ENCODE data around the gene SETD5.
"Not testable (repeated sequence)": the region's sequence is repeated elsewhere in the genome, so short reads cannot be mapped to it uniquely, and the experiment has no call there.

SETD5 gene

DNA sequence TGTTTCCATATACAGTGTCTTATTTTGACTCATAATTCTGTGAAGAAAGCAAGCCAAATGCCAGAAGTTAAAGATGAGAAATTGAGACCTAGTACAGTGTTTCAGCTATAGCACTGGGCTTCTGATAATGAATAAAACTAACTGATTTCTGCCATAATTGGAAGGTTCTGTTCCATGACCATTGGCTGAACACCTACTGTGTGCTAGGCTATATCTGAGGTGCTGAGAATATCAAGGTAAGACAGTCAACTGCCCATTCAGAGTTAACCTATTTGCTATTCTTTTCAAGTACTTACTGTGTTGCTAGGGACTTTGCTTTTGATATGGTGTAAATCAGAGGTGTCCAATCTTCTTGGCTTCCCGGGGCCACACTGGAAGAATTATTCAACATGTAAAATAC lies 82.8 kb downstream of the SETD5 start:
- no peak for DNase-seq (ENCODE audit: insufficient read length, low spot score)
- no peak for TF ChIP-seq POLR2A (IDR thresholded peaks at IDR 0.05; ENCODE audit: low read depth, low read length)
- FAIRE-seq, result no peak

DNA sequence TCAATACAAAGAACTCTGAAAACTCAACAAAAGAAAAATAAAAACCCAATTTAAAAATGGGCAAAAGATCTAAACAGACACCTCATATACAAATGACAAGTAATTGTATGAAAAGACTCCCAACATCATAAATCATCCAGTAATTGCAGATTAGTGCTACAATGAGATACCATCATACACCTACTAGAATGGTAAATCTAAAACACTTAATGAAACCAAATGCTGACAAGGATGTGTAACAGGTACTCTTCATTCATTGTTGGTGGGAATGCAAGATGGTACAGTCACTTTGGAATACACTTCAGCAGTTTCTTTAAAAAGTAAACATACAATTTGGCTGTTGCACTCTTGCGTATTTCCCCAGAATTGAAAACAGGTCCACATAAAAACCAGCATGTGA lies 87.8 kb downstream of the SETD5 start:
- no peak for TF ChIP-seq POLR2A (IDR thresholded peaks at IDR 0.05; ENCODE audit: low read depth, low read length)
- FAIRE-seq, result no peak
- DNase-seq (ENCODE audit: insufficient read length, low spot score), result no peak

DNA sequence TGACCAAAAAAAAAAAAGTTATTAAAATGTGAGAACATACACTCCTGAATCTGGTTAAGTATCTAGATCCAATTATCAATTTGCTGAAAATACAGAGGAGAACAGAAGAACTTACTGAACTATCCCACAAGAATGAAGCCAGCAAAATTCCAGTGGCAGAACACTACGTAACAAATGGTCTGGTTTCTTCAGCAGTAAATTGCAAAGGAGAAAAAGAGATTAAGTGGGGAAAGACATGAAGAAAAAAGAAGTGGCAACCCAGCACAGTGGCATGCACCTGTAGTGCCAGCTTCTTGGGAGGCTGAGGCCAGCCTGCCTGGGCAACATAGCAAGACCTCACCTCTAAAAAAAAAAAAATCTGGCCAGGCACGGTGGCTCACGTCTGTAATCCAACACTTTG lies 94.1 kb downstream of the SETD5 start:
- no peak for TF ChIP-seq POLR2A (IDR thresholded peaks at IDR 0.05; ENCODE audit: low read depth, low read length)
- FAIRE-seq, result no peak
- no peak for DNase-seq (ENCODE audit: insufficient read length, low spot score)

DNA sequence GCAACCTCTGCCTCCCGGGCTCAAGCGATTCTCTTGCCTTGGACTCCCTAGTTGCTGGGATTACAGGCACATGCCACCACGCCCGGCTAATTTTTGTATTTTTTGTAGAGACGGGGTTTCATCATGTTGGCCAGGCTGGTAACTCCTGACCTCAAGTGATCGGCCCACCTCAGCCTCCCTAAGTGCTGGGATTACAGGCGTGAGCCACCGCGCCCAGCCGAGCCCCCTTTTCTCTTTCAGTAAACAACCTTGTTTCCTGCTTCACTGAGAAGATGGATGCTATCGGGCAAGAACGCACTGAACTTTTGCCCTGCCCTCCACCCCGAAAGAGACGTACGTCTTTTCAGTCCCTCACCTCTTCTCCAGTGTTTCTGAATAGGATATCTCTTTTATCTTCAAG lies 96.6 kb downstream of the SETD5 start:
- DNase-seq (ENCODE audit: insufficient read length, low spot score); FAIRE-seq: not testable (repeated sequence)

DNA sequence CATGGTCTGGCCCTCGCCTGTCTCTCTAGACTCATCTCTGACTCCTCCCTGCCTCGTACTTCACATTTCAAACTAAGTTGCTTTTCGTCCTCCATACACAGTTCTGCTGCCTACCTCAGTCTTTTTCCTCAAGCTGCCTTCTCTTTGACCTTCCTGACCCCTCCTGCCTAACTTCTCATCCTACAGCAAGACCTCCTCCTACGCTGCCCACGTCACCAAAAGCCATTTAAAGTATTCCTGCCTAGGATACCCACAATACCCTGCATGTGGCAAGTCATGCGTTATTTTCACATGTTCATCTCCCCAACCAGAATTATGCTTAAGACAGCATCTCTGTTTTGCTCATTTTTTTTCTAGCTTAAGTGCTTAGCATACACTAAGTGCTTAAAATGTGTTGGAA lies 99.5 kb downstream of the SETD5 start:
- no peak for TF ChIP-seq POLR2A (IDR thresholded peaks at IDR 0.05; ENCODE audit: low read depth, low read length)
- DNase-seq (ENCODE audit: insufficient read length, low spot score) (no peak), FAIRE-seq (no peak)

DNA sequence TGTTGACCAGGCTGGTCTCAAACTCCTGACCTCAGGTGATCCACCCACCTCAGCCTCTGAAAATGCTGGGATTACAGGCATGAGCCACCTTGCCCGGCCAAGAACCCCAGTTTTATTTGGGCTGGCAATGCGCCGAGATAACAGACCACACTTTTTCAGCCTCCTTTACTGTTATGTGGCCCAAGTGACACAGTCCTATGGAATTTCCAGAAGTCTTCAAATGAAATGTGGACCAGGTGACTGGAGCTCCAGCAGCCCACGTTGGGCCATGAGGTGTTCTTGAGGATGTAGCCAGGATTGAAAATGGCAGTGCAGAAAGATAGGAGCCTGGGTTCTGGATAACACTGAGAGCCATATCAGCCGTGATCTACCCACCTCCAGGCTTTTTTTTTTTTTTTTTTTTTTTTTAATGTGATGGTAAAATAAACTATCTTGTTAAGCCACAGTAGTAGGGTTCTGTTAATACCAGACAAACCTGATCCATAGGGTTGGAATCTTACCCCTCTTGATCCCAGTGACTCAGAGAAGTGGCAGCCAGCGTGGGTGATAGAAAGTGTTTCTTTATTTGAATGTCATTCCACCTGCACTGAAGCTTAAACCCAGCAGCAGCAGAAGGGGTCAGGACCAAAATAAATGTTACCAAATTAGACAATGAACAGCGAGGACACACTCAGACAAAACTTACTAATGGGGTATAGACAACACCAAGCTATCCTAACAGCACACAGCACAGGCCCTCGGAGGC lies 100.6 kb downstream of the SETD5 start:
- TF ChIP-seq POLR2A (IDR thresholded peaks at IDR 0.05; ENCODE audit: low read depth, low read length), result no peak
- no peak for FAIRE-seq
- DNase-seq (ENCODE audit: insufficient read length, low spot score), result peak; percentile 49

DNA sequence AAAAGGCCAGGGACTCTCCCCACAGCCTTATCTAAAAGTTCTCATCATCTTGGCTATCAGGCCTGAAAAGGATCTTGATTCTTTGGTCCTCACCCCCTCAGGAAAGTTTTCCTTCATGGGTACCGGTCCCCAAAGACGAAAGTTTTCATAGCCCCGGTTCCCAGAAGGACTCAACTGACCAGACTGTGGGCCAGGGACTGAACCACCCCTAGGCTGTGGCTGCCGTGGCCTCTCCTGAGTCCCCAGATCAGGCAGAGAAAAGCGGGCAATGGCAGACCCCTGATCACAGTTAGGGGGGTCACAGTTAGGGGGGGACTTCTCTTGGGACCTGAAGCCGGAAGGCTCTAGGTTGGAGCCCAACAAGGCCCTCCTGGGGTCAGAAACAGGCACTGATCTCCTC lies 101.4 kb downstream of the SETD5 start:
- no peak for TF ChIP-seq POLR2A (IDR thresholded peaks at IDR 0.05; ENCODE audit: low read depth, low read length)
- no peak for DNase-seq (ENCODE audit: insufficient read length, low spot score)
- FAIRE-seq, result no peak

DNA sequence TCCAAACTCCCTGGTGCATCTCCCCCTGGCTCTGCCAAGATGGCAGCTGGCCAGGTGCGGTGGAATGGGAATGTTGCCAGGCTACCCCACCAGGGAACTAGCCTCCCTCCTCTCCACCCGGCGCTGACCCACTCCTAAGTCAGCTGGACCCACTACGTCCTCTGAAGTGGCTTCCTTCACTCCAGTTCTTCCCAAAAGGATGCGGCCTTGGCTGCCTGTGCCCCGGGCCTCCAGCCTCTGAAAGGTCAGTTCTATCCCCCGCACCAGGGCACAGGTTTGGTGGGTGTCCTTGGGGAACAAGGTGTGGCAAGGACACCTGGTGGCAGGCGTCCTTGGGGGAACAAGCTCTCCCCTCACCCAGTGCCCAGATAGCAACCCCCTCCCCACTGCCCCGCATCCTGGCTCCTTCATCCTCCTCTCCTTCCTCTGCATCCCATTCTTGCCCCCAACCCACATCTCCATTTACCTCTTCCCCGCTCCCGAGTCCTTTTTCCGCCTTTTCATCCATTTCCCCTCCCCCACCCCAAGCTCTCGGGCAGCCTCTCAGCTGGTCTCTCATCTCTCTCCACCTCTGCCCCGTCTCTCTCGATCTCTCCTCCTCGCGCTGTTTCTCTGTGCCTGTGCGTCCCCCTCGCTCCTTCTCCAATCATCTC lies 102.2 kb downstream of the SETD5 start:
- no peak for FAIRE-seq
- no peak for TF ChIP-seq POLR2A (IDR thresholded peaks at IDR 0.05; ENCODE audit: low read depth, low read length)

DNA sequence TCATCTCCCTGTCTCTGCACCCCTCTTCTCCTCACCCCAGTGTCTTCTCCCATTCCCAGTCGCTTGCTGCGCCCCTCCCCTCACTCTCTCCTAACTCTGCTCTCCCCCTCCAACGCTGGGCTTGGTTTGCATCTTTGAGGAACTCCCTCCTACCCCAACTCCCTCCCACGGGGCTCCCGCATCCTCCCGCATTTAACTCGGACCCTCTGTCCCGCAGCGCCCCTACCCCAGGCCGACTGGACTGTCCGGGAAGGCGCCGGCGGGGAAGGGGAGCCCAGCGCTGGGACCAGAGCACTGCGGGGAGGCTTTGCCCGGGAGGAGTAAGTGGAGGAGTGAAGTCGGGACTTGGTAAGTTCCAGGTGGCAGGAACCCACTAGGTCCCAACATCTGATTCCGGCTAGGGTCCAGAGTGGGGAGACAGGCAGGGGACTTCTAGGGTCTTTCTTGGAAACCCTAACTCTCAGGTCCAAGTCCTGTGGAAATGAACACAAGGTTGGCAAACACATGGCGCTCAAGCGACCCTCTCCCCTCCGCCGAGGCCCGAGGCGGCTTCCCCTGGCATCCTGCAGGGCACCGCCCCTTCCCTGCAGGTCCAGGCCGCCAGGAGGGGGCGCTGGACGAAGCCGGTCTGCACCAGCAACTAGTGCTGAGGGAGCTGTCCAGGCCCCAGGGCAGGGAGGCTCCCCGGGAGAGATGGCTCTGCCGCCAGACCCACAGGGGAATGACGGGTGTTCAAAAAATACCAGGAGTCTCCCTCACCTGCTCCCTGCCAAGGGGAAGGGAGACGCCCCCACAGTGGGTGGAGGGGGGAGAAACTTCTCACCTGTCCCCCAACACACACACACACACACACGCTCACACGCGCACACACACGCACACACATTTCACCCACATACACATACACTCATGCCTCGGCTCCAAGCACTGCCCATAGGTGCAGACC lies 103.0 kb downstream of the SETD5 start:
- no peak for TF ChIP-seq POLR2A (IDR thresholded peaks at IDR 0.05; ENCODE audit: low read depth, low read length)
- DNase-seq (ENCODE audit: insufficient read length, low spot score) (peak; percentile 93), FAIRE-seq (no peak)

More for the DNA sequence above, 102.2 kb downstream of the SETD5 start:
- no peak for DNase-seq (ENCODE audit: insufficient read length, low spot score)

DNA sequence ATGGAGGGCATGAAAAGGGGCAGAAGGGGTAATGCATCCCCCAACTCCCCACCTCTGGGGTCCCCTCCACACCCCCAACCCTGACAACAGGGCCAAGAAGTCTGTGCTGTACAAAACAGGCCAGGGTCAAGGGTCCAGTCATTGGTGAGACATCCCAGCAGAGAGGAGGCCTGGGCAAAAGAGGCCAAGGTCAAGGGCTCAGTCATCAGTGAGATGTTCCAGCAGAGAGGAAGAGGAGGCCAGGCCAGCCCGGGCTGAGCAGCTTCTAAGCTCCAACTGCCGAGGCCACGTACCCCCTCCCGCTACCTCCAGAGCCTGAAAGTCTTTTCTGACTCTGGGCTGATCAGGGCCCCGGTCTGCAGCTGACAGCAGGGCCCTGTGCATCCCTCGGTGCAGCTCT lies 103.8 kb downstream of the SETD5 start:
- no peak for TF ChIP-seq POLR2A (IDR thresholded peaks at IDR 0.05; ENCODE audit: low read depth, low read length)
- FAIRE-seq, result no peak
- no peak for DNase-seq (ENCODE audit: insufficient read length, low spot score)

DNA sequence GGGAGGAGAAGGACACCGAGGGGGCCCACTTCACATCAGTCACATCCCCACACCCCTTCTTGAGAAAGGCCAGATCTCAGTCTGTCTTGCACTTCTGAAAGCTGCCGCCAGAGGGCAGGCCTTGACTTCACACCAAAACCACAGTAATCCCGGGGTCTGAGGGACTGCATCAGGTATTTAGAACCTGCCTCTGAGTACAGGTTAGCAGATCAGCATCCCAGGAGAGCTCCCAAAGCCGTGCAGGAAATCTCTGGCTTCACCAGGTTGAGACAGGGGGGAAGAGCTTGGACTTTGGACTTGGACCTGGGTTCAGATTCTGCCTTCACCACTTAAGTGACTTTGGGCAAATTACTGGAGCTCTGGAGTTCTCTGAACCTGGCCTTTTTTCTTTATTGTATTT lies 105.9 kb downstream of the SETD5 start:
- peak; percentile 51 for DNase-seq (ENCODE audit: insufficient read length, low spot score)
- TF ChIP-seq POLR2A (IDR thresholded peaks at IDR 0.05; ENCODE audit: low read depth, low read length), result no peak
- FAIRE-seq, result no peak

DNA sequence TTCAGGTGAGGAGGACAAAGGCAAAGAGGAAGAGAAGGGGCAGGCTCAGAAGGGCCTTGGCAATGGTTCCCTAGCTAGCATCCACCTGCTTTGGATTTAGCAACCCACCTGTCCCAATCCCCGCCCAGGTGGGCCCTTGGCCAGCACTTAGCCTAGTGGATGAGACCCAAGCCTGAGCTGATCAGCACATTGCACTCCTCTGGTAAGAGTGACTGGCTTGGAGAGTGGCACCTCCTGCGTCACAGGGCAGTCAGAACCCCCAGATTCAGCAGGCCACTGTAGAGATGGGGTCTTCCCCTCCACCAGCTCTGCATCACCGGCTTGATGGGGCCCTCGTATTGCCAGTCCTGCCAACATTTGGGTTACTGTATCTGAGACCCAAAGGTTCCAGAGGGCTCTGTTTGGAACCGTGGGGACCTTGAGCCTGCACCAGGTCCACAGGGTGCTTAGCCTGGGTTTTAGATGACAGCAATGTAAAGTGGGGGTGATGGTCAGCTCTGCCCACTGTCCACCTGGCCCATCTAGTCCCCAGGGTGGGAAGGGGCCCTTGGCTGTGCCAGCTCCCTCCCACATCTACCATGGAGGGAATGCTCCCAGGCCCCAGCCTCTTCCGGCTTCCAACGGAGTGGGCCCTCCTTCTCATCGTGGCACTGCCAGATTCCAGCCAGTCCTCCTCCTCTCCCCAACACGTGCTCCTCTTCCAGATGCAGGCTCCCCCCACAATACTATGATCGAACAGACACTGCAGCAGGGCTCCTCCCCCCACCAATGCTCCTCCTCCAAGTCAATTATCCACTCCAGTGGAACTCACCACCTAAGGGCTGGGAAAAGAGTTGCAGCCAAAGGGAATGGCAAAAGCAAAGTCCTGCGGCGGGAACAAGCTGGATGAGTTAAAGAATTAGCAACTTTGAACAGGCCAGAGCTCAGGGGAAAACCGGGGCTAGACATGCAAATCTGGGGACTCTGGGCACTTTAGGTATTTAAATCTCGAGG lies 110.5 kb downstream of the SETD5 start:
- FAIRE-seq, result no peak
- no peak for TF ChIP-seq POLR2A (IDR thresholded peaks at IDR 0.05; ENCODE audit: low read depth, low read length)
- DNase-seq (ENCODE audit: insufficient read length, low spot score), result no peak

DNA sequence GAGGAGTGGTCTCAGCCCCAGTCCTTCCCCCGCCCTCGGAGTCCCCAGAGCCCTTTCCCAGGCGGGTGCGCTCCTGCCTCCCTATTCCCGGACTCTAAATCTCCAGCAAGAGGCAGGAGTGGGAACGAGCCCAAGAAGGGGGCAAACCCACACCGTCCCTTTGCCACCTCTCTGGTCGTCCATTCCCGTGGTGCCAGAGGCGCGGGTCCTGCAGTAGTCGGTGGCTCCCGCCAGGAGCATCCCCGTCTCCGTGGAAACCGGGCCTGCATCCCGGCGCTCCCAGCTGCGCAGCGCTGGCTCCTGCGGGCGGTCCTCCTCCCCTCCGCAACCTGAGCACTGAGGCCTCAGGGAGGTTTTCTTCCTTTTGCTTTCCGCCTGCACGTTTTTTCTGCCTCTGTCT lies 111.4 kb downstream of the SETD5 start:
- FAIRE-seq, result no peak
- no peak for DNase-seq (ENCODE audit: insufficient read length, low spot score)
- TF ChIP-seq POLR2A (IDR thresholded peaks at IDR 0.05; ENCODE audit: low read depth, low read length), result no peak

Data from H54 (cell line).